ENCODE data around the gene ACTR1B.

GRCh38 chr2:97675430-97676113 is 11.7 kb upstream of the ACTR1B start:
- TF ChIP-seq POLR2A (IDR thresholded peaks at IDR 0.05) (no peak), CTCF (IDR thresholded peaks at IDR 0.05) (no peak)
